Measurements from ENCODE around the gene KCTD20.
"Not testable (repeated sequence)": the region's sequence is repeated elsewhere in the genome, so short reads cannot be mapped to it uniquely, and the experiment has no call there.

KCTD20 gene

DNA sequence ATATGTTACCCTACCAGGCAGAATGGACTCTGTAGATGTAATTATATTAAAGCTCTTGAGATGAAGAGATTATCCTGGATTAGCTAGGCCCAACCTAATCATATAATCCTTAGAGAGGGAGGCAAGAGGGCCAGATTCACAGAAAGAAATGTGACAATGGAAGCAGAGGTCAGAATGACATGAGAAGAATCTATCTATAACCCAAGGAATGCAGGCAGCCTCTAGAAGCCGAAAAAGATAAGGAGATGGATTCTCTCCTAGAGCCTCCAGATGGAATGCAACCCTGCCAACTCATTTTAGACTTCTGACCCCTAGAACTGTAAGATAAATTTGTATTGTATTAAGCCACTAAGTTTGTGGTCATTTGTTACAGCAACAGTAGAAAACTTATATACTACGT is 12.4 kb upstream of the KCTD20 start:
- Mint-ChIP-seq H3K4me1 (ENCODE audit: low read depth) (no peaks in the 10 kb centered on the region), H3K27ac (no peak overlapping the region), H3K4me3 (no peak overlapping the region), H3K27me3 (no peaks in the 10 kb centered on the region), H3K36me3 (ENCODE audit: low read depth) (no peaks in the 10 kb centered on the region), H3K9me3 (no peaks in the 10 kb centered on the region)
- intact Hi-C loops (cut with micrococcal nuclease): no loop called here

DNA sequence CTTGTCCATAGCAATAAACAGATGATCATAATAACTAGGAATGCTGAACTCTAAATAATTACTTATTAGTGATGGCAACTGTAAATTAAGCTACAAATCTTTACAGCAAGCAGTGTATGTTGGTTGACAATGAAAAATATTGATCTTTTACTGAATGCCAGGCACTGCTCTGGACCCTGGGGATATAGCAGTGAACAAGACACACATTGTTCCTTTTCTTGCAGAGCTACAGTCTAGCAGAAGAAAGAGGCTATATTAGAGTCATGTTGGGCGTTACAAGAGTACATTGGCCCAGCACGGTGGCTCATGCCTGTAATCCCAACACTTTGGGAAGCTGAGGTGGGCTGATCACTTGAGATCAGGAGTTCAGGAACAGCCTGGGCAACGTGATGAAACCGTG is 11.6 kb upstream of the KCTD20 start:
- no peaks in the 10 kb centered on the region for H3K27me3 Mint-ChIP-seq
- H3K4me1 Mint-ChIP-seq (ENCODE audit: low read depth): no peaks in the 10 kb centered on the region
- no peaks in the 10 kb centered on the region for H3K36me3 Mint-ChIP-seq (ENCODE audit: low read depth)
- intact Hi-C loops (cut with micrococcal nuclease): no loop called here
- no peaks in the 10 kb centered on the region for H3K9me3 Mint-ChIP-seq
- H3K4me3 Mint-ChIP-seq: no peak overlapping the region
- no peak overlapping the region for H3K27ac Mint-ChIP-seq

DNA sequence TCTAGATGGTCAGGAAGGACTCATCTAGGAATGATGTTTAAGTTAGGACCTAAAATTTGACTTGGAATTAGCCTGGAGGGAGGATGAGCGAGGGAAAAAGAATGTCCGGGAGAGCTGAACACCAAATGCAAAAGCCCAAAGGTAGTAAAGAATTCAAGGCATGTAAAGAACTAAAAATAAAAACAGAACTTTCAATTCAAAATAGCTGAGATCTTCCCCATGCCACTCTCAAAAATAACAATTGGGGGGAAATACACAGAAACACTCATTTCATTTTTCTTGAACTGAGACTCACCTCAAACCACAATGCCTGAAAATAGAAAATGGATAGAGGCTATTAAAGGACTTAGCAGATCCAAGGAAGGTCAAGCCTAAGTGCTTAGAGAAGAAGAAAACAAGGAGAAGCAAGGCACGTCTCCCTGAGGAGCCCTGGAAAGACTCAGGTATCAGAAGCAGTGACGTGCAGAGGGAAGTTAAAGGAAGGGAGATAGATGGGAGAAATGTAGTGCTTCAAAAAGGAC is 10.6 kb upstream of the KCTD20 start:
- Mint-ChIP-seq H3K4me3 (no peak overlapping the region), H3K4me1 (ENCODE audit: low read depth) (no peaks in the 10 kb centered on the region), H3K27me3 (no peaks in the 10 kb centered on the region), H3K9me3 (no peaks in the 10 kb centered on the region), H3K27ac (no peak overlapping the region), H3K36me3 (ENCODE audit: low read depth) (no peaks in the 10 kb centered on the region)
- intact Hi-C loops (cut with micrococcal nuclease): no loop called here

DNA sequence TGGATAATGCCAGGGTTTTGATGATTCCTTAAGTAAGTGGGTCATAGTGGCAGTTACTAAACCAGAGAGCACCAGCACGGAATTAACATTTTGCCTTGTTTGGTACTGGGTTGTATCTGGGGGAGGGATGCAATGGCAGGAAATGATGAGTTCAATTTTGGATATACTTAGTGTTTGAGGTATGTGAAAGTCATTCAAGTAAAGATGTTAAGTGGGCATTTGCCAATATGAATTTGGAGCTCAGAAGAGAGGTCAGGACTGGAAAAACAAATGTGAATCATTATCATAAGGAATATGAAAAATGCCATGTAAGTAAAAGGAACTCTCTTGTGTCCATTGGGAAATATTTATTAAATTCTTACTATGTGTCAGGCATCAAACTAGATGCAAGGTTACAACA is 6.3 kb upstream of the KCTD20 start:
- Mint-ChIP-seq H3K27me3 (no peaks in the 10 kb centered on the region), H3K36me3 (ENCODE audit: low read depth) (no peaks in the 10 kb centered on the region), H3K27ac (no peak overlapping the region), H3K4me3 (no peak overlapping the region), H3K9me3 (no peaks in the 10 kb centered on the region), H3K4me1 (ENCODE audit: low read depth) (peaks cover 5% of the 10 kb centered on the region)
- intact Hi-C loops (cut with micrococcal nuclease): no loop called here

DNA sequence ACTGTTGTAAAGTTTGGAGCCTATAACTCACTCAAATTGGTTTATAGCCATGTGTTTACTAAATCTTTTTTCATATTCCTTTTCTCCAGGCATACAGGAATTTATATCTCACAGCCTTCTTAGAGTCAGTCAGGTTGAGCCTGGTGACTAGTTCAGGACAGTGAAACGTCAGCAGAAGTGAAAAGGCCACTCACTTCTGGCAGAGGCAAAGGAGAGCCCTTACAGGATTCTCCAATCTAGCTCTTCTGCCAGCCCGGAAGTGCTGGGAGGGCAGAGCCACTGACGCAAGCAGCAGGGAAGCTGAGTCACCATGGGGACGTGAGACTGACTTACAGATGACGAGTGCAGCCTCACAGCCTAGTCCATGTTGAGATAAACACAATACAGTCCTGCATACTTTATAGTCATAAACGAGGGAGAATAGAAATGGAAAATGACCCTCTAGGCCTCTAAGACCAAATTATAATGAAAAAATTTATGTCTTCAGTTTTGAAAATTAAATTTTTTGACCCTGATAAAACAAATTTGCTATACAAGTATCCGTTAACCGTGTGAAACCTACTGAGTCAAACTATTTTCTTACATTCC is 1.4 kb upstream of the KCTD20 start:
- H3K4me1 Mint-ChIP-seq (ENCODE audit: low read depth): peaks cover 26% of the 10 kb centered on the region
- H3K27me3 Mint-ChIP-seq: no peaks in the 10 kb centered on the region
- no peak overlapping the region for H3K4me3 Mint-ChIP-seq
- peak overlapping the region; percentile 96 for H3K27ac Mint-ChIP-seq
- peaks cover 19% of the 10 kb centered on the region for H3K36me3 Mint-ChIP-seq (ENCODE audit: low read depth)
- no peaks in the 10 kb centered on the region for H3K9me3 Mint-ChIP-seq
- intact Hi-C loops (cut with micrococcal nuclease): loop anchor here (1.0 kb wide), 1 partner anchor 18 kb away; no protein-coding TSS in a partner anchor

DNA sequence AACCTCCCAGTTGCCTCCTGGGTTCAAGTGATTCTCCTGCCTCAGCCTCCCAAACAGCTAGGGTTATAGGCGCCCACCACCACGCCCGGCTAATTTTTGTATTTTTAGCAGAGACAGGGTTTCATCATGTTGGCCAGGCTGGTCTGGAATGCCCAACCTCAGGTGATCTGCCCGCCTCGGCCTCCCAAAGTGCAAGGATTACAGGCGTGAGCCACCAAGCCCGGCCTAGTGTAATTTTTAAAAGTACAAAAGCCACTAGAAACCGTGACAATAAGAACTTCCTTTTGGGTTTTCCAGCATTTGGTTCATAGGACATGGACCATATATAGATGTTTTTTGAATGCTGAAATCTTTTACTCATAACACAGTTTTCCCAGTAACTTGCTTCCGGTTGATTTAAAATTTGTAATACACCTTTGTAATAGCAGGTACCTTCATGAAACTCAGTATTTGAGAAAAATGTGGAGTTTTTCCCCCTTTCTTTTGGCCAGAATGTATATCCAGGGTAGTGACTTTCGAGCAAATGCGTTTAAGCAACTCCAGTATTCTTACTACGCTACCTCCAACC is 613 bp upstream of the KCTD20 start:
- H3K4me3 Mint-ChIP-seq: peak overlapping the region; percentile 92
- H3K27ac Mint-ChIP-seq: peak overlapping the region; percentile 96
- H3K36me3 Mint-ChIP-seq (ENCODE audit: low read depth): peaks cover 19% of the 10 kb centered on the region
- peaks cover 26% of the 10 kb centered on the region for H3K4me1 Mint-ChIP-seq (ENCODE audit: low read depth)
- H3K27me3 Mint-ChIP-seq: no peaks in the 10 kb centered on the region
- intact Hi-C loops (cut with micrococcal nuclease): no loop called here
- H3K9me3 Mint-ChIP-seq: no peaks in the 10 kb centered on the region

DNA sequence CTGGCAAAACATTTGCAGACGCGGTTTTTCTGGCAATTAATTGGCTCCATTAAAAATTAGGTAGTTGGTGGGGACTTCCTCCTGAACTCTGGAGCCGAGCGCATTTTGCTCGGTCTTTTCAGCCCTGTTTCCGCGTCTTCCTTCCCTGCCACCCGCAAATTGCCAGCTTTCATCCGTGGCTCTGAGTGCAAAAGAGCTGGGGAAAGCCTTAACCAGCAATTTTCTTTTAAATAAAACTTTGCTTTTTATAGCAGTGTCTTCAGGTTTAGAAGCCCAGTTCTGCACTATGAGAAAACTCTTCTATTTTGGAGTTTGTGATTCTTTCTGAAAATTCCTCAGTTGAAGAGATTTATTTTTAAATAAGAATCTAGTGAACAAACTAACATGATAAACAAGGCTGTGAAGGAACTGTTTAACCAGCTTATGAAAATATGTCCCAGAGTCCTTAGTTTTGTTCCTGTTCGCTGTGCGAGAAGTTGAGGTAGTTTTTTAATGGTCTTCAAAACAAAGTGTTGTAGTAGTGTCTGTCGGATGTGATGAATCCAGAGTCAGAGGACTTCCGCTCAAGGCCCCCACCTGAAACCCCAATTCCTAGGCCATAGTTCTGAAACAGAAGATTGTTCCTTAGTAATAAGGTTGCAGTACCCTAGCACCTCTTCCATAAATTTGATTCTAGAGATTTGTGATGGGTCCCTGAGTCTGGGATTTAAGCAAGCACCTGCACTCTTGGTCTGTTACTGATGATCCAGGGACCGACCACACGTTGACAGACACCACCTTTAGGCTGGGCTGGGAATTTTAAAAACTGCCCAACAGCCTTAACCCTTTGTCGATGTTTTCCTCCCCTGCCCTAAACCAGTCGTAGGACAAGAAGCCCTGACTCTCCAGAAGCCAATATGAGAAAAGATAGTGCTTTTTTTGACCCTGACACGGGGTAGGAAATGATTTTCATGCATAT is 950 bp downstream of the KCTD20 start:
- H3K4me3 Mint-ChIP-seq: peak overlapping the region; percentile 92

DNA sequence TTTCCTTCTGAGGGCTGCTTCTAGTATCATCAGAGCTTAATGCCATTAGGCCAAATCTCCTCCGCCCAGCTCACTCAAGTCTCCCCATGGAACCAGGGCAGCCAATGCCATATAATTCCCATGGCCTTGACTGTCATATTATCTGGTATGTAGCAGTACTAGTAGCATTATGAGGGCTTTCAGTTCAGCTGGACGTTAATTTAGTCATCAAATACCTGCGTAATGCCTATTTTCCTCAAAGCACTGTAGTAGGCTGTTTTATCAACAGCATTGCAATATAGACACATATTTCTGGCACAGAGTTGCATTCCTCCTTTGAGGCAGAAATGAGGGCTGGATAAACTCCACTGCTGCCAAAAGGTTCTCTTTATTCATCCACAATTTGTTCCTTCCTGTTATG is 1.7 kb downstream of the KCTD20 start:
- H3K4me1 Mint-ChIP-seq (ENCODE audit: low read depth): peaks cover 27% of the 10 kb centered on the region

More for the DNA sequence above, 950 bp downstream of the KCTD20 start:
- intact Hi-C loops (cut with micrococcal nuclease): no loop called here
- Mint-ChIP-seq H3K27ac (peak overlapping the region; percentile 96), H3K36me3 (ENCODE audit: low read depth) (peaks cover 26% of the 10 kb centered on the region), H3K4me1 (ENCODE audit: low read depth) (peaks cover 26% of the 10 kb centered on the region), H3K9me3 (peaks cover 5% of the 10 kb centered on the region), H3K27me3 (no peaks in the 10 kb centered on the region)

DNA sequence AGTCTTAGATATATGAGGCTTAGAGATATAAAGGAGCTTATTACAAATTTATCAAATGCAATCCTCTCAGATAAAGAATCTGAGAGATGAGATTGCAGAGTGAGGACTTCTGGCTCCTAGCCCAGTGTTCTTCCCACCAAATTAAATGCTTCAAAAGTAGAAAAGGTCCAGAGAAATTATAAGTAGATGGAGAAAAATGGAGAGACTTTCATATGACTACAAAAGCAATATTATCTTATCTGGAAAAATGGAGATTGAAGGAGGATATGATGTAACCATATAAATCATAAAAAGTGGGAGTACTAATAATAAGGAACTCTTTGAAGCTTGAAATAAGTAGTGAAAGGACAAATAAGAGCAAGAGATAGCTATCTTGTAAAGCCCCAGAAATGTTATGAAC is 2.8 kb downstream of the KCTD20 start:
- intact Hi-C loops (cut with micrococcal nuclease): no loop called here
- Mint-ChIP-seq H3K36me3 (ENCODE audit: low read depth) (peaks cover 38% of the 10 kb centered on the region), H3K27ac (peak overlapping the region; percentile 45), H3K4me3 (no peak overlapping the region), H3K9me3 (peaks cover 14% of the 10 kb centered on the region), H3K27me3 (no peaks in the 10 kb centered on the region), H3K4me1 (ENCODE audit: low read depth) (peaks cover 35% of the 10 kb centered on the region)

More for the DNA sequence above, 1.7 kb downstream of the KCTD20 start:
- Mint-ChIP-seq H3K9me3 (peaks cover 12% of the 10 kb centered on the region), H3K4me3 (peak overlapping the region; percentile 92), H3K36me3 (ENCODE audit: low read depth) (peaks cover 33% of the 10 kb centered on the region), H3K27ac (peak overlapping the region; percentile 96), H3K27me3 (no peaks in the 10 kb centered on the region)
- intact Hi-C loops (cut with micrococcal nuclease): no loop called here

DNA sequence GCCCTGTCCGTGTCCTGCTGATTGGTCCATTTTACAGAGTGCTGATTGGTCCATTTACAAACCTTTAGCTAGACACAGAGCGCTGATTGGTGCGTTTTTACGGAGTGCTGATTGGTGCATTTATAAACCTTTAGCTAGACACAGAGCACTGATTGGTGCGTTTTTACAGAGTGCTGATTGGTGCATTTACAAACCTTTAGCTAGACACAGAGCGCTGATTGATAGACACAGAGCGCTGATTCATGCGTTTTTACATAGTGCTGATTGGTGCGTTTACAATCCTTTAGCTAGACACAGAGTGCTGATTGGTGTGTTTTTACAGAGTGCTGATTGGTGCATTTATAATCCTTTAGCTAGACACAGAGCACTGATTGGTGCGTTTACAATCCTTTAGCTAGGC is 6.4 kb downstream of the KCTD20 start:
- intact Hi-C loops (cut with micrococcal nuclease): not testable (repeated sequence)

DNA sequence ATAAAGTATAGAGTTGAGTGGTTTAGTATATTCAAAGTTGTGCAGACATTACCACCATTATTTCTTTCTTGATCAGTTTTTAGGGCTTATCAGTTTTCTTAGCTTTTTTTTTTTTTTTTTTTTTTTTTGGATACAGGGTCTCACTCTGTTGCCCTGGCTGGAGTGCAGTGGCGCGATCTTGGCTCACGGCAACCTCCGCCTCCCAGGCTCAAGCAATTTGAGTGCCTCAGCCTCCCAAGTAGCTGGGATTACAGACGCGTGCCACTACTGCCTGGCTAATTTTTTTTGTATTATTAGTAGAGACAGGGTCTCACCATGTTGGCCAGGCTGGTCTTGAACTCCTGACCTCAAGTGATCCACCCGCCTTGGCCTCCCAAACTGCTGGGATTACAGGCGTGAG is 10.1 kb downstream of the KCTD20 start:
- peaks cover 75% of the 10 kb centered on the region for H3K36me3 Mint-ChIP-seq (ENCODE audit: low read depth)

More for the DNA sequence above, 6.4 kb downstream of the KCTD20 start:
- Mint-ChIP-seq H3K4me1 (ENCODE audit: low read depth) (peaks cover 25% of the 10 kb centered on the region), H3K36me3 (ENCODE audit: low read depth) (peaks cover 53% of the 10 kb centered on the region), H3K9me3 (peaks cover 14% of the 10 kb centered on the region)
- not testable (repeated sequence) for H3K27ac Mint-ChIP-seq, H3K27me3 Mint-ChIP-seq, H3K4me3 Mint-ChIP-seq

DNA sequence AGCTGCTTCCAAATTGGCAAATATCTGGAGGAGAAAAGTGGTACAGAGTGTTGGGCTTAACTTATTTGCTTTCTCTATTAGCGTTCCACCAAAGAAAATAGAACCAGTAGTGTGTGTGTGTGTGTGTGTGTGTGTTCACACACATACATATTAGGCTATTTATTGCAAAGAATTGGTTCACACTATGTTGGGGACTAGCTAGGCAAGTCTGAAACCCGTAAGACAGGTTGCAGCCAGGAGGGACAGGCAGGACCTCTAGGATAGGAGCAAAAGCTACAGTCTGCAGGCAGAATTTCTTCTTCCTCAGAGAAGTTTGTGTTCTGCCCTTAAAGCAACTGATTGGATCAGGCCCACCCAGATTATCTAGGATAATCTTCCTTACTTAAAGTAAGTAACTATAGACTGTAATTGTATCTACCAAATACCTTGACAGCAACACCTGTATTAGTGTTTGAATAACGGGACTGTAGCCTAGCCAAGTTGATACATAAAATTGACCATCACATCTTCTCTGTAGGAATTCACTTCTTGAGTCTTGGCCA is 12.8 kb downstream of the KCTD20 start:
- H3K4me3 Mint-ChIP-seq: no peak overlapping the region
- intact Hi-C loops (cut with micrococcal nuclease): no loop called here
- H3K27ac Mint-ChIP-seq: no peak overlapping the region
- no peaks in the 10 kb centered on the region for H3K27me3 Mint-ChIP-seq
- no peaks in the 10 kb centered on the region for H3K9me3 Mint-ChIP-seq
- H3K36me3 Mint-ChIP-seq (ENCODE audit: low read depth): peaks cover 57% of the 10 kb centered on the region
- peaks cover 12% of the 10 kb centered on the region for H3K4me1 Mint-ChIP-seq (ENCODE audit: low read depth)

More for the DNA sequence above, 10.1 kb downstream of the KCTD20 start:
- Mint-ChIP-seq H3K9me3 (peaks cover 14% of the 10 kb centered on the region), H3K4me1 (ENCODE audit: low read depth) (peaks cover 13% of the 10 kb centered on the region)
- H3K27me3 Mint-ChIP-seq; intact Hi-C loops (cut with micrococcal nuclease); H3K4me3 Mint-ChIP-seq; H3K27ac Mint-ChIP-seq: not testable (repeated sequence)

DNA sequence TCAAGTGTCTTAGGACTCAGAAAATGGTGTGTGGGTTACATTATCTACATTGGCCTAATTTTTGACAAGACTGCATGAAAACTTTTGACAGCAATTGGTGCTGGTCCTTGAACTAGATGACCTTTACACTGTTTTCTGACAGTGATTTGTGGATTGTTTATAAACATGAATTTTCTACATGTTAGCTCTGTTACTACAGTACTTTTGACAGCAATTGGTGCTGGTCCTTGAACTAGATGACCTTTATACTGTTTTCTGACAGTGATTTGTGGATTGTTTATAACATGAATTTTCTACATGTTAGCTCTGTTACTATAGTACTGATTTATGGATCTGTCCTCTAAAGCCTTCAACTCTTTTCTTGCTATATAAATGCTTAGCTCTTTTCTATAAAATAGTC is 16.7 kb downstream of the KCTD20 start:
- no peak overlapping the region for H3K27ac Mint-ChIP-seq
- H3K36me3 Mint-ChIP-seq (ENCODE audit: low read depth): peaks cover 27% of the 10 kb centered on the region
- H3K9me3 Mint-ChIP-seq: no peaks in the 10 kb centered on the region
- H3K4me1 Mint-ChIP-seq (ENCODE audit: low read depth): peaks cover 26% of the 10 kb centered on the region
- H3K4me3 Mint-ChIP-seq: no peak overlapping the region
- no peaks in the 10 kb centered on the region for H3K27me3 Mint-ChIP-seq
- intact Hi-C loops (cut with micrococcal nuclease): no loop called here

DNA sequence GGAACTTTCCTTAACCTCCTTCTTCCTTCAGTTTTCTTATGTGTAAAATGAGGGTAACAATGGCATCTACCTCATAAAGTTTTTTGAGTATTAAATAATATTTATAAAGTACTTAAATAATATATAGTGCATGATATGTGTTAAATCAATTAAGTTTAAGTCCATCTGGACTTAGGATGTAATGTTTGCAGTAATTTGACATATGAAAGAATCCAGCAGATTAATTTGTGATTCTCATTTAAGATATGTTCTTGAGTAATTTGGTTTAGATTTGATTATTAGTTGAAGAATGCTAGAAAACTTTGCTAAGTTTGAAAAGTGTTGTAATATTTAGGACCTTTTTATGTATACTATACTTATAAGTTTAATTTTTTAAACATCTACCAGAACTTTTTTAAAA is 18.1 kb downstream of the KCTD20 start:
- H3K27ac Mint-ChIP-seq: no peak overlapping the region
- H3K27me3 Mint-ChIP-seq: no peaks in the 10 kb centered on the region
- peaks cover 16% of the 10 kb centered on the region for H3K36me3 Mint-ChIP-seq (ENCODE audit: low read depth)
- no peaks in the 10 kb centered on the region for H3K9me3 Mint-ChIP-seq
- peaks cover 26% of the 10 kb centered on the region for H3K4me1 Mint-ChIP-seq (ENCODE audit: low read depth)
- no peak overlapping the region for H3K4me3 Mint-ChIP-seq
- intact Hi-C loops (cut with micrococcal nuclease): no loop called here

Measured in dendritic cell treated with granulocyte-macrophage colony-stimulating factor and Interleukin-4, amounts not matched to agents 40 ng/mL and 50 ng/mL, for 4 days (primary cell).